Smooth muscle cell (in vitro differentiated cells): Measurements from ENCODE around the gene PROCR. TPM values are rescaled to one million over a fixed set of nuclear protein-coding genes. Genes with fewer than 3 reads are reported as not detected.
"Not testable (repeated sequence)": the region's sequence is repeated elsewhere in the genome, so short reads cannot be mapped to it uniquely, and the experiment has no call there.

Experiments
- DNase-seq: peaks from one replicate; lab custom pipeline; 2025; ENCODE audit not compliant: unreplicated experiment; lab: John Stamatoyannopoulos, UW
- H2AFZ ChIP-seq: fragments of 200-600 bp; sonication (generic); 2 replicates; pipeline ENCODE4 v1.6.0; 2016; ENCODE audit warnings: antibody characterized with exemption, low read depth, mild to moderate bottlenecking
- H3F3A ChIP-seq: fragments of 200-600 bp; sonication (generic); 2 replicates; pipeline ENCODE4 v1.6.0; 2017; ENCODE audit warnings: antibody characterized with exemption, low read depth
- H3K27ac ChIP-seq: fragments of 200-600 bp; sonication (generic); 2 replicates; pipeline ENCODE4 v1.5.1; 2016; ENCODE audit warnings: low read depth, mild to moderate bottlenecking
- H3K27me3 ChIP-seq: fragments of 200-600 bp; sonication (generic); 2 replicates; pipeline ENCODE4 v1.6.1; 2016; ENCODE audit warnings: low read depth, mild to moderate bottlenecking
- H3K36me3 ChIP-seq: fragments of 200-600 bp; sonication (generic); 2 replicates; pipeline ENCODE4 v1.5.1; 2016; ENCODE audit warnings: low read depth
- H3K4me1 ChIP-seq: fragments of 200-600 bp; sonication (generic); 2 replicates; pipeline ENCODE4 v1.5.1; 2016; ENCODE audit warnings: low read depth
- H3K4me2 ChIP-seq: fragments of 200-600 bp; sonication (generic); 2 replicates; pipeline ENCODE4 v1.6.0; 2016; ENCODE audit warnings: mild to moderate bottlenecking
- H3K4me3 ChIP-seq: fragments of 200-600 bp; sonication (generic); 2 replicates; pipeline ENCODE4 v1.5.1; 2016; ENCODE audit warnings: mild to moderate bottlenecking
- H3K79me2 ChIP-seq: fragments of 200-600 bp; sonication (generic); 2 replicates; pipeline ENCODE4 v1.6.0; 2016; ENCODE audit warnings: low read depth, mild to moderate bottlenecking
- H3K9ac ChIP-seq: fragments of 200-600 bp; sonication (generic); 2 replicates; pipeline ENCODE4 v1.6.0; 2016; ENCODE audit warnings: low read depth
- H3K9me3 ChIP-seq: fragments of 200-600 bp; sonication (generic); replicated peaks from 2 replicates; pipeline ENCODE4 v1.5.1; 2016; ENCODE audit warnings: low read depth
- H4K20me1 ChIP-seq: fragments of 200-600 bp; sonication (generic); 2 replicates; pipeline ENCODE4 v1.6.0; 2016; ENCODE audit warnings: low read depth
- WGBS: methylation state at CpG from one replicate; pipeline ENCODE4 v1.1.7; 2016; ENCODE audit warnings: low lambda C conversion rate; 5-methylcytosine and 5-hydroxymethylcytosine counted together
- polyA plus RNA-seq: library from polyadenylated mRNA; unstranded; fragments of >200 nt; fragmentation: Nextera tagmentation; extraction: Ambion mirVana; gene quantifications from 2 replicates; pipeline ENCODE4 v1.2.1, GENCODE V29; 2016
- total RNA-seq: library from RNA; depleted of rRNA; stranded (reverse); fragments of >200 nt; gene quantifications from 2 replicates; pipeline ENCODE4 v1.2.3, GENCODE V29; 2014
- TF ChIP-seq, protein P1 (sequence below): fragments of 200-600 bp; sonication (generic); IDR thresholded peaks from 2 replicates; pipeline ENCODE4 v1.5.1; 2017; ENCODE audit warnings: borderline replicate concordance, mild to moderate bottlenecking, antibody characterized with exemption; ENCODE audit not compliant: insufficient read depth, poor library complexity, severe bottlenecking

PROCR gene
- total and polyA plus RNA-seq, 2 experiments from 2014 or later, result 4.8 to 5.4 TPM

DNA sequence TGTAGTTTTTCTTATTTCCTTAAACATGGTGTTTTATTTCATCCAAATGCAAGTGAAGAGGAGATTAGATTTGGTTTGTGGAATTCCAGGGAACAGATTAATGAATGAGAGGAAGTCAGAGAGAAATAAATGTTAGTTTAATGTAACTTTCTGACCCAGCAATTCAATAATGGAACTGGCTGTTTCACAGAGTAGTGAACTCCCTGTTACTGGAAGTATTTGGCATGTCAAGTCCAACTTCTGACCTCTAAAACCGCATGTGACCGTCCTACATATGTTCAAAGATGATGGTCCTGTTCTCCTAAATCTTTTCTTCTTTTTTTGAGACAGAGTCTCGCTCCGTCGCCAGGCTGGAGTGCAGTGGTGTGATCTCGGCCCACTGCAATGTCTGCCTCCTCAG lies 18.7 kb downstream of the PROCR start:
- H3K9ac ChIP-seq, result no peak overlapping the region
- 96% methylated on average over 6 of the region's 6 CpGs for WGBS

GRCh38 chr20:35191419-35192117 lies 19.7 kb downstream of the PROCR start:
- no peaks in the 10 kb centered on the region for H3K27me3 ChIP-seq
- no peak overlapping the region for H3K4me3 ChIP-seq
- TF ChIP-seq, protein P1, sequence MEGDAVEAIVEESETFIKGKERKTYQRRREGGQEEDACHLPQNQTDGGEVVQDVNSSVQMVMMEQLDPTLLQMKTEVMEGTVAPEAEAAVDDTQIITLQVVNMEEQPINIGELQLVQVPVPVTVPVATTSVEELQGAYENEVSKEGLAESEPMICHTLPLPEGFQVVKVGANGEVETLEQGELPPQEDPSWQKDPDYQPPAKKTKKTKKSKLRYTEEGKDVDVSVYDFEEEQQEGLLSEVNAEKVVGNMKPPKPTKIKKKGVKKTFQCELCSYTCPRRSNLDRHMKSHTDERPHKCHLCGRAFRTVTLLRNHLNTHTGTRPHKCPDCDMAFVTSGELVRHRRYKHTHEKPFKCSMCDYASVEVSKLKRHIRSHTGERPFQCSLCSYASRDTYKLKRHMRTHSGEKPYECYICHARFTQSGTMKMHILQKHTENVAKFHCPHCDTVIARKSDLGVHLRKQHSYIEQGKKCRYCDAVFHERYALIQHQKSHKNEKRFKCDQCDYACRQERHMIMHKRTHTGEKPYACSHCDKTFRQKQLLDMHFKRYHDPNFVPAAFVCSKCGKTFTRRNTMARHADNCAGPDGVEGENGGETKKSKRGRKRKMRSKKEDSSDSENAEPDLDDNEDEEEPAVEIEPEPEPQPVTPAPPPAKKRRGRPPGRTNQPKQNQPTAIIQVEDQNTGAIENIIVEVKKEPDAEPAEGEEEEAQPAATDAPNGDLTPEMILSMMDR, result no peak
- H3K36me3 ChIP-seq, result no peaks in the 10 kb centered on the region
- H4K20me1 ChIP-seq, result no peaks in the 10 kb centered on the region
- H2AFZ ChIP-seq, result no peak overlapping the region
- no peaks in the 10 kb centered on the region for H3K79me2 ChIP-seq
- H3F3A ChIP-seq, result no peaks in the 10 kb centered on the region
- DNase-seq, result no peak
- no peak overlapping the region for H3K27ac ChIP-seq
- 93% methylated on average over 5 of the region's 5 CpGs for WGBS
- H3K9me3 ChIP-seq, result peaks cover 2% of the 10 kb centered on the region
- H3K4me1 ChIP-seq, result peaks cover 3% of the 10 kb centered on the region
- no peak overlapping the region for H3K9ac ChIP-seq
- H3K4me2 ChIP-seq, result no peak overlapping the region

More for the DNA sequence above, 18.7 kb downstream of the PROCR start:
- no peak overlapping the region for H3K4me3 ChIP-seq
- no peaks in the 10 kb centered on the region for H3K27me3 ChIP-seq
- H3K36me3 ChIP-seq, result no peaks in the 10 kb centered on the region
- peaks cover 3% of the 10 kb centered on the region for H3K4me1 ChIP-seq
- TF ChIP-seq, protein P1, result no peak
- no peak overlapping the region for H3K4me2 ChIP-seq
- no peaks in the 10 kb centered on the region for H3K79me2 ChIP-seq
- no peak overlapping the region for H3K27ac ChIP-seq
- H3K9me3 ChIP-seq, result no peaks in the 10 kb centered on the region
- no peaks in the 10 kb centered on the region for H4K20me1 ChIP-seq
- no peaks in the 10 kb centered on the region for H3F3A ChIP-seq
- no peak overlapping the region for H2AFZ ChIP-seq
- no peak for DNase-seq

DNA sequence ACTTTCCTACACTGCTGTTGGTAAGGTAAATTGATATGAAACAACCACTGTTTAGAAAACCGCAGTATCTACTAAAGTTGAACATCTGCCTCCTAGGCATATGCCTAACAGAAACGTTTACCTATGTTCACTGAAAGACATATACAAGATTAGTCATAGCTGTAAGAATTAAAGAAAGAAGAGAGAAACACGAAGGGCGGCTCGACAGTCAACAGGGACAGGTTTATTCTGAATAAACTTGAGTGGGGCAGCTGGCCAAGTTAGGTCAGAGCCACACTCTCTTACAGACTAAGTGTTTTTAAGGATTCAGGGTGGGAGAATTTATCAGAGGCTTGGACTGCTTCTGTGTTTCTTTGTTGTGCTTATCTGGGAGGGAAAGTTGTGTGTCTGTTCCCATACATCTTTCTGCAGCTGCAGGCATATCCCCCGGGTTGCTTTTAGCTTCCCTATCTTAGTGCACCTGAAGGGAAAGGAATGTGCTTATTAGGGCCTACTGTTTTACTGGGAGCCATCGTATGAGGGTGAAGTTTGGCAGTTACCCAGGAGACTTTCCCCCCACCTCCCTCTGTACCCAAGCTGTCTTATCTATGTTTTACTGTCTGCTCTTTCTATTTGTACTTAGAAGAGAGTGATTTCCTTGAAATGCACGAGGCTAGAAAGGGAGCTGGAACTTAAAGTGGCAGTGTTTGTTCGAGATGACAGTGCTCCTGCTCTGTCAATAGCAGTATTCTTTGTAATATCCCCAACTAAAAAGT lies 20.4 kb downstream of the PROCR start:
- no peak overlapping the region for H3K4me3 ChIP-seq
- H3K4me1 ChIP-seq, result peaks cover 3% of the 10 kb centered on the region
- TF ChIP-seq, protein P1, result no peak
- H3K9ac ChIP-seq, result no peak overlapping the region
- H3K27me3 ChIP-seq, result no peaks in the 10 kb centered on the region
- no peak overlapping the region for H2AFZ ChIP-seq
- no peak overlapping the region for H3K4me2 ChIP-seq
- H3K79me2 ChIP-seq, result no peaks in the 10 kb centered on the region
- no peaks in the 10 kb centered on the region for H4K20me1 ChIP-seq
- H3K27ac ChIP-seq, result no peak overlapping the region
- WGBS, result 55% methylated on average over 9 of the region's 9 CpGs
- DNase-seq, result no peak
- H3F3A ChIP-seq, result no peaks in the 10 kb centered on the region
- peaks cover 4% of the 10 kb centered on the region for H3K9me3 ChIP-seq
- no peaks in the 10 kb centered on the region for H3K36me3 ChIP-seq

DNA sequence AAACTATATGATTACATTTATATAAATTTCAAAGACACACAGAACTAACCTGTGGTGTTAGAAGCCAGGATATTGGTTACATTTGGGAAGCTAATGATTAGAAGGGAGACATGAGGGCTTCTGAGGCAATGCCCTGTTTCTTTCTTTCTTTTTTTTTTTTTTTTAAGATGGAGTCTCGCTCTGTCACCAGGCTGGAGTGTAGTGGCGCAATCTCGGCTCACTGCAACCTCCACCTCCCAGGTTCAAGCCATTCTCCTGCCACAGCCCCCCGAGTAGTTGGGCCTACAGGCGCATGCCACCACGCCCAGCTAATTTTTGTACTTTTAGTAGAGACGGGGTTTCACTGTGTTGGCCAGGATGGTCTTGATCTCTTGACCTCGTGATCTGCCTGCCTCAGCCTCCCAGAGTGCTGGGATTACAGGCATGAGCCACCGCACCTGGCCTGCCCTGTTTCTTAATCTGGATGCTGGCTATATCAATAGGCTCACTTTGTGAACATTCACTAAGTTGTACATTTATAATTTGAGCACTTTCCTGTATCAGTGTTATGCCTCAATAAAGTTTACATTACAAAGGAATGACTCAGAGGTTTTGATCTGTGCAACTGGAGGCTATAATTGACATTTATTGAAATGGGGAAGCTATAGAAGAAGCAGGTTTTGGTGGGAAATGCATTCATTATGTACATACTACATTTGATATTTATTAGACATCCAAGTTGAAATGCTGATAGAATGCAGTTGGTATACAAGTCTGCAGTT lies 21.3 kb downstream of the PROCR start:
- H3K9ac ChIP-seq, H3K4me1 ChIP-seq, H3K27ac ChIP-seq, H3F3A ChIP-seq, H3K79me2 ChIP-seq, H3K4me2 ChIP-seq, H3K4me3 ChIP-seq, H2AFZ ChIP-seq, DNase-seq, H3K9me3 ChIP-seq, H4K20me1 ChIP-seq, H3K36me3 ChIP-seq, H3K27me3 ChIP-seq: not testable (repeated sequence)
- WGBS, result 95% methylated on average over 9 of the region's 9 CpGs
